HT-29 (cell line): ENCODE data around the gene DOCK4. TPM values are rescaled to one million over a fixed set of nuclear protein-coding genes. Genes with fewer than 3 reads are reported as not detected.

Experiments
- DNase-seq: peaks from one replicate; pipeline ENCODE4 v3.0.0-alpha.2; 2015; ENCODE audit warnings: low spot score
- total RNA-seq: library from RNA; depleted of rRNA; stranded (reverse); fragments of >200 nt; shearing (Covaris generic); gene quantifications from 2 replicates; pipeline ENCODE4 v1.2.3, GENCODE V29; 2014

DOCK4 gene
- total RNA-seq, 1 experiment from 2014 or later, result 4.9 TPM

DNA sequence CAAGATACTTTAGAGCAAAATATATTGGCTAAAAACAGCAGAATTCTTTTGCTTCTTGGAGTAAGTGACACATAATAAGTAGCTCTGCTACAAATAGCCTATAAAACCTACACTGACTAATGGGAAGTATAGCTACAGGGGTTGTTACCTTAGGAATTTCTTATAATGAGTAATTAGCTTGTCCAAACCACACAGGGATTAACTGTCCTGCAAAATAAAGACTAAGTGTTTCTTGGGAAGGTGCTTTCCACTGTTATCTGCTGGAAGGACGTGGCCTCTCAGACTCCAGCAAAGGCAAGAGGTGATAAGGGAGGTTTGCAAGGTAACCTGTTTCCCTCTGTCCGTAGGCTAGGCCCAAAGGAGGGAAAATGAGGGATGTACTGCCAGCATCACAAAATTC is 302.4 kb downstream of the DOCK4 start:
- no peak for DNase-seq

DNA sequence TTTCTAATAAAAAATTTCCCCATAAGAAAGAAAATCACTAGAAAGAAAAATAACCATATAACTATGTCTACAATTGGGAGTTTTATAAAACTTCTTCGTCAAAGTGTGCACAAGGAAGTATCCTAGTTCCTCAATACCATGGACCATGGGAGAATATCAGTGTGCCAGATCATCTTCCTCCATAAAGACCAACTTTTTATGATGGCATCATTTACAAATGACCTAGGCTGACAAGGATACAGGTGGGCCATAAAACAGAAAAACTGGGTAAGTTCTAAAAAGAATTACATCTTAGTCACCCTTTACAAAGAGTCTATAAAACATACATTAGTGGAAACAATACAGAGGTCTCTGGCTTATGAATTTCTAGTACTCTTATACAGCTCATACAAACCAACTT is 303.2 kb downstream of the DOCK4 start:
- DNase-seq, result no peak

DNA sequence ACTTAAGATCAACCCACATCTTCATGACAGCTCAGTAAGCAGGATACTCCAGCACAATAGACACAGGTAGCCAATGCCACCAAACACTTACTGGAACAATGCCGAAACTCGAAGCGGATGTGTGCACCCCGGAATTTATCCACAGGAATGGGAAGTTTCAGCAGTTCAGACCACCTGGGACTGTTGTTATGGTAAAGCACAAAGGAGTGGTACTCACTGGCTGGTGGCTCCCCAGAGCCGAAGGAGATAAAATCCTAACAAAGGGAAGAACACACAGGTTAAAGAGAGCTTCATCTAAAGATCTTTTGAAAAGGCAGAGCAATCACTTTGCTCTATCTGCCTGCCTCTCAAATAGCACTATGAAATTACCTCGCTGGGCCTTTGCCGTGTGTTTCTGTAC is 305.9 kb downstream of the DOCK4 start:
- no peak for DNase-seq

GRCh38 chr7:111895049-111895448 is 311.1 kb downstream of the DOCK4 start:
- DNase-seq, result no peak

GRCh38 chr7:111894518-111894917 is 311.7 kb downstream of the DOCK4 start:
- no peak for DNase-seq

DNA sequence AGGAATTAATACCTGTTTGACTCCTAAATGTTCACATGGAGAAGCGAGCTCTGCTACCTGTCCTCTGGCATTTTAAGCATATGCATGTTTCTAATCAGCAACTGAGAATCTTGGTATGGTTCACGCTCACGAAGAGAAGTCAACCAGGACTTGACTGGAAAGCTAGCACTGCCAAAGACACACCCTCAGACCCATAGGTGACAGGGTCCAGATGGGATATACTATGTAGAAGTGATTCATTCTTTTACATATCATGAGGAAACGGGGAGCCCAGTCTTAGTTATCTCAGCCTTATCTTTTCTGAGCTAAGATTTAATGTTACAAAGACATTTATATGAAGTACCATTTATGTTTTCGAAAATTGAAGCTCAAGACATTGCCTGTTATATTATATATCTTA is 313.0 kb downstream of the DOCK4 start:
- DNase-seq, result no peak

GRCh38 chr7:111892588-111892987 is 313.6 kb downstream of the DOCK4 start:
- no peak for DNase-seq

GRCh38 chr7:111887734-111888133 is 318.5 kb downstream of the DOCK4 start:
- DNase-seq, result no peak

DNA sequence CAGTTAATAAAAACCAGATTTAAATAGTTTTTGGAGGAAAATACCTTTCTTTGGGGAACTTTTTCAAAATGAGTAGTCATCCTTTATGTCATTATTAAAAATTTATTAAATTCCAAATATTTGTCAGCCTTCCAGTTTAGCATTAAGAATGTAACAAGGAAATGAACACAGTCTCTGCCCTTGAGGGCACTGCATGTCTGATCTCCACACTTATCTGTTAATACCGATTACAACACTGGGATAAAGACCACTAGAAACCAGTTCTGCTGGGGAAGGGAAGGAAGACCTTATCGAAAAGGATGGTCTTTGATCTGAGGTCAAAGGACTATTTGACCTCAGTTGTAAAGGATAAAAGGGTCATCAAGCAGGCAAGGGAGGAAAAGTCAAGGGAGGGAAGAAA is 320.0 kb downstream of the DOCK4 start:
- DNase-seq, result no peak

DNA sequence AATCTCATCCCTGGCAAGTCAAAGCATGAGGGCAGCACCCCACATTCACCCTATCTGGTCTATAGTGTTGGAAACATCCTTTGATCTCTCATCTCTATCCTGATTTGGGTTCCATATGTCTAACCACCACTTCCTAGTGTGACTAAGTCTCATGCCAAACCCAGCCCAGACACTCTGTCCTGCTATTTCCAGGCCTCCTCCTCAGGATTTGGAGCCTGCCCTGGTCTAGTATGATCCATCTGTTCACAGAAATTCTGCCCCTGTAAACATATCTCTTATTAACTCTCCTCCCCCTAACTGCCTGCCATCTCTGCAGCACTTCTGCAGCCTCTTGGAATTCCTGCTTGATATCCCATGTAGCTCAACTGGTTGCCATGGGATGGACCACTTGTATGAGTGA is 323.0 kb downstream of the DOCK4 start:
- DNase-seq, result no peak

- DNase-seq, result peak; percentile 7
Observed at GRCh38 chr7:111878785-111879184, 327.4 kb downstream of the DOCK4 start.

DNA sequence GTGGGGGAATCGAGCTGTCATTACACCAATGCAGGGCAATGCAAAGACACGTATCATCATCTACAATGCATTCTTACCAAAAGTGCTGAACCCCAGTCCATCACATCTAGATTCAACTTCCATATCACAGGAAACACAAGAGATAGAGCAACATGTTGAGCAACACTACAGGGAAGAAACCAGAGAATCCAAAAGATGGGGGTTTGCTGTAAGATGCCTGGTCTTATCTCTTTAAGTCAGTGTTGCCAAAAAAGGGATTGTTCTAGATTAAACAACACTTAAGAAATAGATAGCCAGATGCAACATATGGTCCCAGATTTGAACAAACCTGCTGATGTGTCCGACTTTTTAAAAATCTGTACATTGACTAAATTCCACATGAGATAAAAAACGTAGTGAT is 328.3 kb downstream of the DOCK4 start:
- no peak for DNase-seq

DNA sequence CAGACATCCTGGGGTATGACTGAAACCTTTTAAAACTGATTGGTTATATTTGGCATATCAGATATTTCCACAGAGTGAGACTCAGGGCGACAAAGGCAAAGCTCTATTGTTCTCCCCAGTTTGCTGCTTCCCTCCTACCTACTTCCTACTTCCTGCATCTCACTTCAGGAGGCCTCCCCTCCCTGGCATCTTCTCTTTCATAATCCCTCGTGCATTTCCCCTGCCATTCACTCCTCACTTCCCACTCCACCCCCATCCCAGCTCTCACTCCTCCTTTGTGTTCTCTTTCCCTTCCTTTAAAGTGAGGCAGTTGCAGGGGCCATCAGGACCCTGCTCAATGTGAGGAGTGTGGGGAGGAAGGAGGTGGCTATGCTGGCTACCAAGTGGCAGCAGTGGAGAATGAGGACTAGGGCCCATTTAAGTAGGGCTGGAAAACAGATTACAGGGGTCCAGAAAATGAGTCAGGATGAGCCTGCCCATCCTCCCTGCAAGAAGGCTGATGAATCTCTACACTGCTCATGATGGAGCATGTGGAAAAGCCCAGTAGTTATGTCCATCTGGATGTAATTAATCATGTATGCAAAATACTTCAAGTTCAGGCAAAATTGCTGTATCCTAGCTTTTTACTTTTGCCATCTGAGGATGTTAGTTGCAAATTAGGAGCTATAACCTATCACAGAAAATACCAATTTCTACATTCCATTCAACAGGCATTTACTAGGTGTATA is 332.1 kb downstream of the DOCK4 start:
- DNase-seq, result peak; percentile 5

DNA sequence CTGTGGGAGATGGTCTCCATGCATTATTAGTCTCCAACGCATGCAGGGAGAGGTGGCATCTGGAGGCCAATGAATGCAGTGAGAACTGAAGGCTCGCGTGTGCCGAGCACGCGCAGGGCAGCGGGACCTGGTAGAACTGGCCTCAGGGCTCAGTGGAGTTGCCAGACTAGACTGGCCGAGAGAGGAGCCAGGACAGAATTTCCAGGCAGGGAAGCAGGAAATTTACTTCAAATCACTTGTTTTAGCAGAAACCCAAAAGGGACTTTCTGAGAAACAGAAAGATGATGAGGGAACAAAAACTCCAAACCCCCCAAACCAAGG is 332.9 kb downstream of the DOCK4 start:
- DNase-seq, result no peak

GRCh38 chr7:111872450-111873325 is 333.5 kb downstream of the DOCK4 start:
- DNase-seq, result peak; percentile 9

DNA sequence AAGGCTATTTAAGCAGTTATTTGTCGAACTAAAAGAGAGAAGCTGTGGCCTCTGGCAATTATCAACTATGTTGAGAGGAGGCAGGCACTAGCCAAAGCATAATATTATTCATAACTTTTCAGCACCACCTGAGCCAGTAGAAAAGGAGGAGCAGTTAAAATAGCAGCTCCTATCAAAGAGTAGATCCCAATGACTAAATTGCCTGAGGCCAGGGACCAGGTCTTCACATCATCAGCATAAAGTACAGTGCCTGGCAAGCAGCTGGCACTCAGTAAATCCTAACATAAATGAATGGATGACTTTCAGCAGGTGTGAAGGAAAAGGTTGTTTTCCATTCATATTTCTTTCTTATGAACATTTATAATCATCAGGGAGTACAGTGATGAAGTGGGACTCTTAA is 334.9 kb downstream of the DOCK4 start:
- DNase-seq, result no peak

- no peak for DNase-seq
Observed at GRCh38 chr7:111869280-111869679, 336.9 kb downstream of the DOCK4 start.

GRCh38 chr7:111867348-111867931 is 338.8 kb downstream of the DOCK4 start:
- no peak for DNase-seq

DNA sequence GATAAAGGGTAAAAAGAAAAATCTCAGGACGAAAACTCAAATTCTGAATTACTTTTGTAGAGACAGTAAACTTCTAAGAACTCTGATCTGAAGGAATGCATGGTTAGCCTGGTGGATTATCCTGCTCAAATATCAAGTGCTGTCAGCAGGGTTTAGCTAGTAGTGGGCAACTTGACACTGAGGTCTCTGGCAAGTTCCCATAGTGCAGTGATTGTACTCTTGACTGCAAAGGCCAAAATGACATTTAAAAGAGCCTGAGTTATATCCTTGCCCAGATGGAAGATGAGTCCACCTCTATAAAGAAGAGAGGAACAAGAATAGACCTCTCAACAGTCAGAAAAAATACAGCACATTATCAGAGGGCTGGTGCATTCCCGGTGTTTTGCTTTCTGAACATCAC is 339.4 kb downstream of the DOCK4 start:
- DNase-seq, result no peak

DNA sequence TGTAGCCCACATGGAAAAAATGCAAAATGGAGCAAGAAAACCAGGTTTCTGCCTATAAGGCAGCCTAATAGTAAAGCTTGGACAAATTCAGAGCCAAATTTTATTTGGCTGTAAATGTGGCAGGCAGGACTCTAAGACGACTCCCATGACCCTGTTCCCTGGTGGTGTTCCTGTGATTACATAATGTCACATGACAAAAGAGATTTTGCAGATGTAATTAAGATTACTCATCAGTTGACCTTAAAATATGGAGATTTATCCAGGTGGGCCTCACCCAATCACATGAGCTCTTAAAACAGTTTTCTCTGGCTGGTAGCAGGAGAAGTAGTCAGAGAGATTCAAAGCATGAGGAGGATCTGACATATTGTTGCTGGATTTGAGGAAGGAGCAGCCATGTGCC is 340.8 kb downstream of the DOCK4 start:
- DNase-seq, result no peak

DNA sequence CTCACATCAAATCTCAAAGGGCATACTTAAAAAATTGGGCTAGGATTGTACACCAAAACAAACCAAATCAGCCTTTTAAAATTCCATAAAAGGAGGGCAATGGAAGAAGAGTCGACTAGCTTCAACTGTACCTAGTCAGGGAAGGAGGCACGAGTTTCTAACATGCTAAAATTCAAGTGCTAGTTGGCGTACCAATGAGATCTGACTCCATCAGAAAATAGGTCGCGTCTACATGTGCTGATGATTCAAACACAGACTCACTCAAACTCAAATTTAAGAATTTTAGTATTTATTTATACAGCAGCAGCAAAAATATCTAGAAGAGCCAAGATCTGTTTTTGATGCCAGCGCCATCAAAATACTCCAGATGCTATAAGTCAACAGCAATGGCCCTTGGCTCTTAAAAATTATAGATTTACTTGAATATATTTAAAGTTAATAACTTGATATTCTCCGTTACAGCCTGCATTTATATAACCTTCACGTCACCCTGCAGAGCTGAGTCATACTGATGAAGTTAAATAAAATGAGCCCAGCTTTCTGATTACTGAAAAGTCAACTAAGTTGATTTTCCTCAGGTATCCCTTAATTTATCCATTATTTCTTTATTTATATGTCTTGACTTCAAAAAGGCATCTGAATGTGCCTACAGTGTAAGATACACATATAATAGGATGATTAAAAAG is 341.8 kb downstream of the DOCK4 start:
- no peak for DNase-seq

DNA sequence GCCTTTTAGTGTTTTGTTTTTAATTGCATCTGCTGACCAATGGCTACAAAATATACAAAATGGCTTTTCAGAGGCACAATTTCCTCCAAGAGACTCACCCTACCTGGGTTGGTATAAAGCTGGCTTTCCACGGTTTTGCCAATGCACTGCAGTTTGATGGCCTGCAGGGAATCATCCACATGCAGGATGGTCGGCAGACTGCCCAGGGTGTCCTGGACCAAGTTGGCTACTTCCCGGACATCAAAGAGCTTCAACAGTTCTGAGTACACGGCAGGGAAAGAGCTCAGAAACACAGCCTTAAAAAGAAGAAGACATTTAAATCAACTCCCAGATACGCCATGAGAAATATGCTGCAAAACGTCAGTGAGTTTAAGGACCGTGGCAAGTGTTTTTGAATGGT is 342.9 kb downstream of the DOCK4 start:
- DNase-seq, result no peak
